GM10266 (cell line): Measurements from ENCODE around the gene PAK5.

Experiments used
- DNase-seq: peaks from one replicate; pipeline ENCODE4 v3.0.0; 2012; ENCODE audit errors: extremely low spot score
- CTCF ChIP-seq: IDR thresholded peaks from 2 replicates; pipeline ENCODE4 v1.5.1; 2012; ENCODE audit warnings: mild to moderate bottlenecking, low read depth; ENCODE audit not compliant: control insufficient read depth, insufficient read depth; ENCODE audit errors: missing control alignments

Gene PAK5

GRCh38 chr20:9496155-9496554, 342.7 kb downstream of the PAK5 start:
- DNase-seq = no peak
- TF ChIP-seq CTCF = no peak

GRCh38 chr20:9495701-9496100, 343.2 kb downstream of the PAK5 start:
- no peak for DNase-seq
- TF ChIP-seq CTCF = no peak

- no peak for DNase-seq
- TF ChIP-seq CTCF = no peak
Observed at GRCh38 chr20:9493803-9494202, 345.1 kb downstream of the PAK5 start.

GRCh38 chr20:9492067-9492466, 346.8 kb downstream of the PAK5 start:
- no peak for DNase-seq
- no peak for TF ChIP-seq CTCF

- no peak for TF ChIP-seq CTCF
- DNase-seq = no peak
Observed at GRCh38 chr20:9491324-9491723, 347.6 kb downstream of the PAK5 start.

GRCh38 chr20:9490631-9491030, 348.2 kb downstream of the PAK5 start:
- TF ChIP-seq CTCF = no peak
- no peak for DNase-seq

GRCh38 chr20:9490161-9490560, 348.7 kb downstream of the PAK5 start:
- no peak for TF ChIP-seq CTCF
- DNase-seq = no peak

- TF ChIP-seq CTCF = no peak
- no peak for DNase-seq
Observed at GRCh38 chr20:9488063-9488462, 350.8 kb downstream of the PAK5 start.
